ENCODE data around the gene PRDM16. TPM values are rescaled to one million over a fixed set of nuclear protein-coding genes. Genes with fewer than 3 reads are reported as not detected.
"Not testable (repeated sequence)": the region's sequence is repeated elsewhere in the genome, so short reads cannot be mapped to it uniquely, and the experiment has no call there.

PRDM16 gene
- total RNA-seq, 1 donor from 2014 or later, result 0.79 TPM

DNA sequence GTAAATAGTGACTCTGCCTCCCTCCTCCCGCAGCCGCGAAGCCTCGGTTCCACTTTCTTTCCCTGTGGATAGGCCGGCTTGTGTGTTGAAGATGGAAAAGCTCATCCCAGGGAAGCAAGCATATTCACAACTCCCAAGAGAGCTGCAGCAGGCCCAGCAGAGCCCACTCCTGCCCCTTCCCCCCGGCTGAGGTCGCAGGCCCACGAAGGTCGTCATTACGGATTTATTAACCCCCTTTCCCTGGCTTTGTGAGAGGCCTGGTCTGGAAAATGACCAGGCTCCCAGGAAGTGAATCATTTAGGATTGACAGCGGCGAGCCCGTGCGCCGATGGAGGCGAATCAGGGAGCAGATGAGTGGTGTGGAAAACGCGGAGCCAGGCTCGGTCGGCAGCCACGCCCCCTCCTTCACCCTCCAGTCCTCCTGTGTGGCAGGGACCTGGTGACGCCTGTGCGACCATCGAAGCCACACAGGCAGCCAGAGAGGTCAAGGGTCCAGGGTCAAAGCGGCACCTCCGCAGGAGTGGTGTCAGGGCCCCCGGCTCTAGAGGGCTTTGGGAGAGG is 93.4 kb downstream of the PRDM16 start:
- no peaks in the 10 kb centered on the region for H3K27me3 ChIP-seq (ENCODE audit: control insufficient read depth, insufficient read depth, low read length)

DNA sequence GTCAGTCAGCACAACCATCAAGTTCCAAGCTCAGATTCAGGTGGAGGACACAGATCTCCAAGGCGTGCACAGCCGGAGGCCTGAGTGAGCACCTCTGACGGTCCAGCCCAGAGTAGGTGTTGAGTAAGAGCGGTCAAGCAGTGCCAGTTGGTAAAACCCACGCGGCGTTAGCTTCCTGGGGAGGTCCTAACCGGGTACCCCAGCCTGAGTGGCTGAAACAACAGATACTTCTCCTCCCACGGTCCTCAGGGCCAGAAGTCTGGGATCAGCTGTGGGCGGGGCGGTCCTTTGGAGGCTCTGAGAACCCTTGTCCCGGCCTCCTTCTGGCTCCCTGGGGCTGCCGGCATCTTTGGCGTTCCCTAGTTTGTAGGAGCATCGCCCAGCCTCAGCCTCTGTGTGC is 94.4 kb downstream of the PRDM16 start:
- DNase-seq (ENCODE audit: low read depth) (no peak), FAIRE-seq (no peak)
- no peak for TF ChIP-seq CTCF (IDR thresholded peaks at IDR 0.05; ENCODE audit: insufficient read depth, low read length, severe bottlenecking)
- H3K27me3 ChIP-seq (ENCODE audit: control insufficient read depth, insufficient read depth, low read length), result no peaks in the 10 kb centered on the region
- no peak overlapping the region for H3K4me3 ChIP-seq (ENCODE audit: low read depth, low read length)
- H3K36me3 ChIP-seq (ENCODE audit: control insufficient read depth, insufficient read depth, low read length), result no peaks in the 10 kb centered on the region

More for the DNA sequence above, 93.4 kb downstream of the PRDM16 start:
- H3K36me3 ChIP-seq (ENCODE audit: control insufficient read depth, insufficient read depth, low read length), result no peaks in the 10 kb centered on the region
- DNase-seq (ENCODE audit: low read depth) (no peak), FAIRE-seq (no peak)
- H3K4me3 ChIP-seq (ENCODE audit: low read depth, low read length), result no peak overlapping the region
- no peak for TF ChIP-seq CTCF (IDR thresholded peaks at IDR 0.05; ENCODE audit: insufficient read depth, low read length, severe bottlenecking)

DNA sequence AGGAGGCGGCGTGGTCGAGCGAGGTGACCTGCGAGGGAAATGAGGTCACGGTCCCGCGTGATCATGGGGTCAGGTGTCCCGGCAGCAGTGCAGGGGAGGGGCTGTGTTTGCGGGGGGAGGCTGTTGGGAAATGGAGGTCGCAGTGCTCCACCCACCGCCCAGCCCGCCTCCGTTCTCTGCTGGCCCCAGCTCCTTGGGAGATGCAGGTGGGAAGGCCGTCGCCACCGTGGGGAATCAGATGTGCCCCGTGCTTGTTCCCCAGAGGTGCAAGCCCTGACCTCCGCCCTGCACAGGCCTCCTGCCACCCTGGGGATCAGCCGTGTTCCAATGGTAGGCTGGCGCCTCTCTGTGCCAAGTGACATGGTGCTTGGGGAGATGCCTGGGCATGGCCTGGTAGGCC is 95.7 kb downstream of the PRDM16 start:
- DNase-seq (ENCODE audit: low read depth), result no peak
- TF ChIP-seq CTCF (IDR thresholded peaks at IDR 0.05; ENCODE audit: insufficient read depth, low read length, severe bottlenecking), result no peak
- H3K36me3 ChIP-seq (ENCODE audit: control insufficient read depth, insufficient read depth, low read length), result no peaks in the 10 kb centered on the region
- H3K4me3 ChIP-seq (ENCODE audit: low read depth, low read length), result no peak overlapping the region
- no peak for FAIRE-seq
- no peaks in the 10 kb centered on the region for H3K27me3 ChIP-seq (ENCODE audit: control insufficient read depth, insufficient read depth, low read length)

GRCh38 chr1:3165189-3165588 is 96.2 kb downstream of the PRDM16 start:
- H3K27me3 ChIP-seq (ENCODE audit: control insufficient read depth, insufficient read depth, low read length); H3K4me3 ChIP-seq (ENCODE audit: low read depth, low read length); DNase-seq (ENCODE audit: low read depth); H3K36me3 ChIP-seq (ENCODE audit: control insufficient read depth, insufficient read depth, low read length); FAIRE-seq: not testable (repeated sequence)

- no peaks in the 10 kb centered on the region for H3K36me3 ChIP-seq (ENCODE audit: control insufficient read depth, insufficient read depth, low read length)
- DNase-seq (ENCODE audit: low read depth), result no peak
- no peak overlapping the region for H3K4me3 ChIP-seq (ENCODE audit: low read depth, low read length)
- TF ChIP-seq CTCF (IDR thresholded peaks at IDR 0.05; ENCODE audit: insufficient read depth, low read length, severe bottlenecking), result no peak
- no peaks in the 10 kb centered on the region for H3K27me3 ChIP-seq (ENCODE audit: control insufficient read depth, insufficient read depth, low read length)
- FAIRE-seq, result no peak
Measured at GRCh38 chr1:3166206-3166918, 97.4 kb downstream of the PRDM16 start.

DNA sequence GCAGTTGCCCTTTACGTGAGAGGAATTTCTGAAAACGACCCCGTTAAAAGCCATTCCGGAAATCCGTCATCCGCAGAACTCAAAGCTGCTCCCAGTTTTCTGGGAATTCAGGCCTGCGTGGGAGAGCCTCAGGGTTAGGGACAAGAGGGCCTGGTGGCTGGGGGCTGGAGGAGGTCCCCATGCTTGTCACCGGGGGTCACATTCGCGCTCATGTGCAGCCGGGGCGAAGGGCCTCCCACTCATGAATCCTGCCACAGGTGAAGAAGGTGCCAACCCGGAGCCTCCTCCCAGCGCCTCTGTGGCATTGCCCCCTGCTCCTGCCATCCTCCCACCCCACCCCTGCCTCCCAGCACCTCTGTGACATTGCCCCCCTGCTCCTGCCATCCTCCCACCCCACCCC is 98.3 kb downstream of the PRDM16 start:
- no peak for TF ChIP-seq CTCF (IDR thresholded peaks at IDR 0.05; ENCODE audit: insufficient read depth, low read length, severe bottlenecking)
- no peaks in the 10 kb centered on the region for H3K36me3 ChIP-seq (ENCODE audit: control insufficient read depth, insufficient read depth, low read length)
- H3K4me3 ChIP-seq (ENCODE audit: low read depth, low read length), result no peak overlapping the region
- no peaks in the 10 kb centered on the region for H3K27me3 ChIP-seq (ENCODE audit: control insufficient read depth, insufficient read depth, low read length)
- FAIRE-seq (no peak), DNase-seq (ENCODE audit: low read depth) (no peak)

Data from bronchial epithelial cell (primary cell).